Smooth muscle cell (in vitro differentiated cells): ENCODE measurements around the gene KRT77. TPM values are rescaled to one million over a fixed set of nuclear protein-coding genes. Genes with fewer than 3 reads are reported as not detected.
"Not testable (repeated sequence)": the region's sequence is repeated elsewhere in the genome, so short reads cannot be mapped to it uniquely, and the experiment has no call there.

Source experiments
- DNase-seq: peaks from one replicate; lab custom pipeline; 2025; ENCODE audit not compliant: unreplicated experiment; lab: John Stamatoyannopoulos, UW
- H2AFZ ChIP-seq: fragments of 200-600 bp; sonication (generic); 2 replicates; pipeline ENCODE4 v1.6.0; 2016; ENCODE audit warnings: antibody characterized with exemption, low read depth, mild to moderate bottlenecking
- H3F3A ChIP-seq: fragments of 200-600 bp; sonication (generic); 2 replicates; pipeline ENCODE4 v1.6.0; 2017; ENCODE audit warnings: antibody characterized with exemption, low read depth
- H3K27ac ChIP-seq: fragments of 200-600 bp; sonication (generic); 2 replicates; pipeline ENCODE4 v1.5.1; 2016; ENCODE audit warnings: low read depth, mild to moderate bottlenecking
- H3K27me3 ChIP-seq: fragments of 200-600 bp; sonication (generic); 2 replicates; pipeline ENCODE4 v1.6.1; 2016; ENCODE audit warnings: low read depth, mild to moderate bottlenecking
- H3K36me3 ChIP-seq: fragments of 200-600 bp; sonication (generic); 2 replicates; pipeline ENCODE4 v1.5.1; 2016; ENCODE audit warnings: low read depth
- H3K4me1 ChIP-seq: fragments of 200-600 bp; sonication (generic); 2 replicates; pipeline ENCODE4 v1.5.1; 2016; ENCODE audit warnings: low read depth
- H3K4me2 ChIP-seq: fragments of 200-600 bp; sonication (generic); 2 replicates; pipeline ENCODE4 v1.6.0; 2016; ENCODE audit warnings: mild to moderate bottlenecking
- H3K4me3 ChIP-seq: fragments of 200-600 bp; sonication (generic); 2 replicates; pipeline ENCODE4 v1.5.1; 2016; ENCODE audit warnings: mild to moderate bottlenecking
- H3K79me2 ChIP-seq: fragments of 200-600 bp; sonication (generic); 2 replicates; pipeline ENCODE4 v1.6.0; 2016; ENCODE audit warnings: low read depth, mild to moderate bottlenecking
- H3K9ac ChIP-seq: fragments of 200-600 bp; sonication (generic); 2 replicates; pipeline ENCODE4 v1.6.0; 2016; ENCODE audit warnings: low read depth
- H3K9me3 ChIP-seq: fragments of 200-600 bp; sonication (generic); replicated peaks from 2 replicates; pipeline ENCODE4 v1.5.1; 2016; ENCODE audit warnings: low read depth
- H4K20me1 ChIP-seq: fragments of 200-600 bp; sonication (generic); 2 replicates; pipeline ENCODE4 v1.6.0; 2016; ENCODE audit warnings: low read depth
- CTCF ChIP-seq: fragments of 200-600 bp; sonication (generic); IDR thresholded peaks from 2 replicates; pipeline ENCODE4 v1.5.1; 2017; ENCODE audit warnings: borderline replicate concordance, mild to moderate bottlenecking, antibody characterized with exemption; ENCODE audit not compliant: insufficient read depth, poor library complexity, severe bottlenecking
- WGBS: methylation state at CpG from one replicate; pipeline ENCODE4 v1.1.7; 2016; ENCODE audit warnings: low lambda C conversion rate; 5-methylcytosine and 5-hydroxymethylcytosine counted together
- polyA plus RNA-seq: library from polyadenylated mRNA; unstranded; fragments of >200 nt; fragmentation: Nextera tagmentation; extraction: Ambion mirVana; gene quantifications from 2 replicates; pipeline ENCODE4 v1.2.1, GENCODE V29; 2016
- total RNA-seq: library from RNA; depleted of rRNA; stranded (reverse); fragments of >200 nt; gene quantifications from 2 replicates; pipeline ENCODE4 v1.2.3, GENCODE V29; 2014

Gene KRT77
- total and polyA plus RNA-seq, 2 experiments from 2014 or later, result 3.8 TPM; not detected in 1

DNA sequence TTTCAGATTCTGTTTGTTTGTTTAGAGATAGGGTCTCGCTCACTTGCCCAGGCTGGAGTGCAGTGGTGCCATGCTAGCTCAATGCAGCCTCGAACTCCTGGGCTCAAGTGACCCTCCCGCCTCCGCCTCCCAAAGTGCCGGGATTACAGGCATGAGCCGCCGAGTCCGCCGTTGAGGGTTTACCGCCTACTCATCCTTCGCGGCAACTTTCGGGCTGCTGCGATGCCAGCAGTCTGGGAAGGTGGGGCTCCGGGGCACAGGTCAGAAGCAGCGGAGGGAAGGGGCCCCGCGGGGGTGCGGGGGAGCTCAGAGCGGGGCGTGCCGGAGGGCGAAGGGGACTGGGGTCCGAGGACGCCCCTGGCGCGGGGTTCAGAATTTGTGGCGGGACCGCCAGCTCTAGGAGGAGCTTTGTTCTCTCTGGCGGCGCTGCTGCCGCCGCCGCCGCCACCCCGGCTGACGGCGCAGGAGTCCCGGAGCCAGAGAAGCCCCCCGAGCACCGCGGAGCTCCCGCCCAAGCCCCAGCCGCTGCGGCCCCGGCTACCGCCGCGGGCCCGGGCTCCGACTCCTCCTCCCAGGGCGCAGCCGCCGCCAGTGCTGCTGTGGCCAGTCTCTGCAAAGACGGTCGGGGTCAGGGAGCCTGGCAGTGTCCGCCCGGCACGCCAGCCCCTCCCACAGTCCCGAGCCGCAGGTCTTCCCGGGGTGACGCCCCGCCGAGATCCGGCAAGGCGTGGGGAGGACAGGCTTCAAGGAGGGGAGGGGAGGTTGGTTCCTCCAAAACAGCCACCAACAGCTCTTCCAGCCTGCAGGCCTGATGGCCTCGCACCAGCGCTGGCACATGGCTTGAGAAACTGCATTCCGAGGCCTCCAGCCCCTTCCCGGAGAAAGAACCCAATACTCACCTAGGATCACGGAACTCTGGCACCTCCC, 10.9 kb upstream of the KRT77 start:
- Histone ChIP-seq H3K4me3 (peak overlapping the region; percentile 43), H2AFZ (peak overlapping the region; percentile 71), H4K20me1 (no peaks in the 10 kb centered on the region), H3K27me3 (peaks cover 54% of the 10 kb centered on the region), H3K9ac (no peak overlapping the region), H3K36me3 (no peaks in the 10 kb centered on the region), H3K27ac (no peak overlapping the region), H3K9me3 (no peaks in the 10 kb centered on the region), H3F3A (no peaks in the 10 kb centered on the region), H3K79me2 (no peaks in the 10 kb centered on the region), H3K4me2 (peak overlapping the region; percentile 87), H3K4me1 (no peaks in the 10 kb centered on the region)
- WGBS, result 10% methylated on average over 62 of the region's 72 CpGs
- DNase-seq, result no peak
- no peak for TF ChIP-seq CTCF

DNA sequence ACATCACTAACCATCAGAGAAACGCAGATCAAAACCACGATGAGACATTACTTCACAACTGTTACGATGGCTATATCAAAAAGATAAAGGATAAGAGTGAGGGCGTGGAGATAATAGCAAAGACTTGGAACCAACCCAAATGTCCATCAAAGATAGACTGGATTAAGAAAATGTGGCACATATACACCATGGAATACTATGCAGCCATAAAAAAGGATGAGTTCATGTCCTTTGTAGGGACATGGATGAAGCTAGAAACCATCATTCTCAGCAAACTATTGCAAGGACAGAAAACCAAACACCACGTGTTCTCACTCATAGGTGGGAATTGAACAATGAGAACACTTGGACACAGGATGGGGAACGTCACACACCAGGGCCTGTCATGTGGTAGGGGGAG, 8.8 kb upstream of the KRT77 start:
- not testable (repeated sequence) for H3K4me3 ChIP-seq, H2AFZ ChIP-seq, H3F3A ChIP-seq, DNase-seq, H4K20me1 ChIP-seq, H3K4me2 ChIP-seq, H3K9ac ChIP-seq, H3K4me1 ChIP-seq, H3K9me3 ChIP-seq, H3K79me2 ChIP-seq, H3K36me3 ChIP-seq, H3K27ac ChIP-seq
- H3K27me3 ChIP-seq, result peaks cover 48% of the 10 kb centered on the region
- WGBS, result 91% methylated on average over 6 of the region's 6 CpGs

DNA sequence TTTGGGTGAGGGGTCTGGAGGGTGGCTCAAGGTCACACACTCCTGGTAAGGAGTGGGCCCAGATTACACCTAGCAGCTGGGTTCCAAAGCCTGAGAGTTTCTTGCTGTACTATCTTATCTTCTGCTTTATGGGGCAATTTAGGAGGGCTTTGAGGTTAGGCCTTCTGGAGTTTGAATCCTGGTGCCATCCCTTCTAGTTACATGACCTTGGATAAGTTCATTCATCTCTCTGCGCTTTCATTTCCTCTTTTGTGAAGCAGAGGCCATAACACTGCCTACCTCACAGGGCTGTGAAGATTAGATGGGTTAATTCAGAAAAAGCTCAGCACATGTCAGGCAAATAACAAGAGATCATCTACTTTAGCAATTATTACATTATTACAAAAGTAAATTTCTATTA, 7.4 kb upstream of the KRT77 start:
- 81% methylated on average over 1 of the region's 1 CpG for WGBS
- no peak overlapping the region for H2AFZ ChIP-seq
- no peak for DNase-seq
- TF ChIP-seq CTCF, result no peak
- no peaks in the 10 kb centered on the region for H3K36me3 ChIP-seq
- no peaks in the 10 kb centered on the region for H3K79me2 ChIP-seq
- no peaks in the 10 kb centered on the region for H3K9me3 ChIP-seq
- H3K27me3 ChIP-seq, result peaks cover 43% of the 10 kb centered on the region
- H3F3A ChIP-seq, result no peaks in the 10 kb centered on the region
- no peaks in the 10 kb centered on the region for H3K4me1 ChIP-seq
- H4K20me1 ChIP-seq, result no peaks in the 10 kb centered on the region
- H3K4me3 ChIP-seq, result no peak overlapping the region
- no peak overlapping the region for H3K4me2 ChIP-seq
- no peak overlapping the region for H3K9ac ChIP-seq
- H3K27ac ChIP-seq, result no peak overlapping the region

- Histone ChIP-seq H3K27ac (no peak overlapping the region), H2AFZ (no peak overlapping the region), H3K9ac (no peak overlapping the region), H3K36me3 (no peaks in the 10 kb centered on the region), H3K4me3 (no peak overlapping the region), H3F3A (no peaks in the 10 kb centered on the region), H3K4me1 (no peaks in the 10 kb centered on the region), H3K4me2 (no peak overlapping the region), H3K79me2 (no peaks in the 10 kb centered on the region), H4K20me1 (no peaks in the 10 kb centered on the region), H3K27me3 (peaks cover 35% of the 10 kb centered on the region), H3K9me3 (no peaks in the 10 kb centered on the region)
- DNase-seq, result no peak
- no peak for TF ChIP-seq CTCF
- WGBS, result 80% methylated on average over 4 of the region's 4 CpGs
Measured at GRCh38 chr12:52708010-52708409, 4.7 kb upstream of the KRT77 start.
